Hematopoietic multipotent progenitor cell treated with erythropoietin and hydrocortisone succinate and interleukin-3 and kit ligand, for 6 days (in vitro differentiated cells): ENCODE measurements around the gene ERVMER34-1.

ENCODE experiments used
- DNase-seq: peaks from one replicate; pipeline ENCODE4 v3.0.0-alpha.2; 2015

Gene ERVMER34-1

DNA sequence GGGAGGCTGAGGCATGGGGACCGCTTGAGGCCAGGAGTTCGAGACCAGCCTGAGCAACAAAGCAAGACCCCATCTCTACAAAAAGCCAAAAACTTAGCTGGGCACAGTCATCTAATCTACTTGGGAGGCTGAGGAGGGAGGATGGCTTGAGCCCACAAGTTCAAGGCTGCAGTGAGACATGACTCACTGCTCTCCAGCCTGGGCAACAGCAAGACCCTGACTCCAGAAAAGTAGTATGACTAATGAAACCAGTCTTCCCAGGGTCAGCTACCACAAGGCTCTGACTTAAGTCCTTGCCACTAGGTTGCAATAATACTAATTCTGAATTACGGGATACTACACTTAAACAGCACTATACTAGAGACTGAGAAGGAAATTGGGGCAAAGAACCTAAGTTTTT is 33.1 kb downstream of the ERVMER34-1 start:
- peak; percentile 44 for DNase-seq

DNA sequence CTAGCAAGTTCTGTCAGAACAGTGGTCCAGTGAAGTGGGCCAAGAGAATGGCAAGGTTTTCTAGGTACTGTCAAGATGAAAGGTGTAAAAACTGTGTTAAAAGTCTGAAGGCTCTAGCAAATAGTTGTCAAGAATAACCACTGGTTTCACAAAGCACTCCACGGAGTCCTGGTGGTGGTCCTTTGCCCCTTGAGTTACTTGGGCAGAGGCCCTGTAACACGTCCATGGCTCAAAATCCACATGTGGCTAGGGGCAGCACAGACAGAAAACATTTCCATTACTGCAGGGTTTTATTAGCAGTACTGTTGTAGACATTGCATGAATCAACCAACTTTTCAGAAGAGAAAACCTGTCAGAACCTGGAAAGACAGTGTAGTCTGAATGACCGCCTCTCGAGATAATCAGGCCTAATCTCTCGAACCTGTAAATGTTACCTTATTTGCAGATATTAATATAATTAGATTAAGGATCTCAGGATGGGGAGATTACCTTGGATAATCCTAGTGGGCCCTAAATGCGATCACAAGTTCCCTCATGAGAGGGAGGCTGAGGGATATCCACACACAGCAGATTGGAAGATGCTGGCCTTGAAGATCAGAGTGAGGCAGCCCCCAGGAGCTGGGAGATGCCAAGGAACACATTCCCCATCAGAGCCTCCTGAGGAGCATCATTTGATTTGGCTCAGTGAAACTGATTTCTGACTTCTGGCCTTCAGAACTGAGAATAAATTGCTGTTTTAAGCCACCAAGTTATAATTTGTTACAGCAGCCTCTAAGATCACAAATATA is 34.7 kb downstream of the ERVMER34-1 start:
- peak; percentile 27 for DNase-seq

DNA sequence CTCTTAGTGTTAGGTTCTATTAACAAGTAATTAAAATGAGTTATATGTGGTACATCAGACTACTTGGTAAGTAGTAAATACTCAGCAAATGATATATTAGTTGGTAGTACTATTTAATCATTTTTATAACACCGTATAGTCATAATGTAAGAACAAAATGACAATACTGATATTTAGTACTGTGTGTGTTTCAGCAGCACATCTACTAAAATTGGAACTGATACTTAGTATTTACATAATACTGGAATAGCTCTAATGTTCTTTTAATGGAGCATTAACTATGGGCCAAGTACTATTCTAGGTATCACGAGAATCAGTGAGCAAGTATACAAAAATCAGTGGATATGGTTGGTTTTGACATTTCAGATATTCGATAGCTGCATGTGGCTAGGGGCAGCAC is 35.3 kb downstream of the ERVMER34-1 start:
- no peak for DNase-seq

DNA sequence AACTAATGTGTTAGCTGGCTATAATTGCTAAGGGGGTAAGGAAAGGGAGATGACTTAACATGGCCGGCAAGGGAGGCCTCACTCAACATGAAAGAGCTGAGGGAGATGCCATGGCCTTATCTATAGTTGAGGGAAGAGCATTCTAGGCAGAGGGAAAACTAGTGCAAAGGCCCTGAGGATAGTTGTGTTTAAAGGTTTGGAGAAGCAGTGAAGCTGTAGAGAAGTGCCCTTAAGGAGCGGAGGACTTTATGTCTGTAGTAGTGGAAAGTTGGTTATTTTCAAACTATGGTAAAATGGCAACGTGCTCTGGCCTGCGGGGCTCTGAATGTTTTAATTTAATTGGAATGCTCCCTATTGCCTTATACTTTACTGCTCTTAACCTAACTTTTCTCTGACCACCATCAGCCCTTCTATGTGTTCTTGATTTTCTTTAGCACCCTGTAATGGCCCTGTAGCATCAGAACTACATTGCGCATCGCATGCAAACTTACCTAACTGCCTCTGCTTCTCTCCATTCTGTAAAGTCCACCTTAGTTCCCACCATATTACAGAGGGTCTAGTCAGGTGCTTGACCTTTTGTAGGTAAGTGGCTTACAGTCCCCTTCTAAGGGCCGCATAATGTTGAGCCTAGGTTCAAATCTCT is 35.8 kb downstream of the ERVMER34-1 start:
- DNase-seq, result no peak

DNA sequence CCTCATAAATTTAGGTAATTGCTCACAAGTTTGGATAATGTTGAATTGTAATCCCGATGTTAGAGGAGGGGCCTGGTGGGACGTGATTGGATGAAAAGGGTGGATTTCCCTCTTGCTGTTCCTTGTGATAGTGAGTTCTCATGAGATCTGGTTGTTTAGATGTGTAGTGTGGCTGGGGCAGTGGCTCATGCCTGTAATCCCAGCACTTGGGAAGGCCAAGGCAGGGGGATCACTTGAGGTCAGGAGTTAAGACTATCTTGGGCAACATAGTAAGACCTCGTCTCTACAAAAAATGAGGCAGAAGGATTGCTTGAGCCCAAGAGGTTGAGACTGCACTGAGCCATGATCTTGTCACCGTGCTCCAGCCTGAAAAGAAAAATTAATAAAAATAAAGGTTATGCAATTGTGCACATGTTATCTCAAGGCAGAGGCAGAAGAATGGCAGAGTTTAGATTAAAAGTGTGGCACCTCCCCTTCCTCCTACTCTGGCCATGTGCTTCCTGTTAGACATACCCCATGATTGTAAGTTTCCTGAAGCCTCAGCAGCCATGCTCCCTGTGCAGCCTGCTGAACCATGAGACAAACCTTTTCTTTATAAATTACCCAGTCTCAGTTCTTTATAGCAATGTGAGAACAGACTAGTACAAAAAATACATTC is 36.5 kb downstream of the ERVMER34-1 start:
- DNase-seq, result peak; percentile 87

DNA sequence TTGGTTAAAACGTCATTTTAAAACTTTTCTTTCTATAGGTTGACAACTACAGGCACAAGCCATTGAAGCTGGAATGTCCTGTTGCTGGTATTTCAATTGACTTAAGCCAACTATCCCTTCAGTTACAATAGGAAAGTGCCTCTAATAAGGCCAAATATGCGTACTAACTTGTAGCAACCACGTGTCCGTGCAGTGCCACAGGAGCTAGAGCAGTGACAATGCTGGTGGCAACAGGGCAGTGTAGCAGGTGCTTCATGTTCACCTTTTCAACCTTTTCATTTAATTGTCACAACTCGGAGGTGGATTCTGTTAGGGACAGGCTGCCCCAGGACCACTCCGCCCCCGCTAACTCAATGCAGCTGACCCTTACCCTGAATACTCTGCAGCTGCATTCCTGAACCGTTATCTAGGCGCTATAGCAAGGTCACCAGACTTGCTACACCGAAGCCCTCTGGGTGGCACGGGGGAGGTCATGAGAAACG is 37.7 kb downstream of the ERVMER34-1 start:
- DNase-seq, result peak; percentile 61

DNA sequence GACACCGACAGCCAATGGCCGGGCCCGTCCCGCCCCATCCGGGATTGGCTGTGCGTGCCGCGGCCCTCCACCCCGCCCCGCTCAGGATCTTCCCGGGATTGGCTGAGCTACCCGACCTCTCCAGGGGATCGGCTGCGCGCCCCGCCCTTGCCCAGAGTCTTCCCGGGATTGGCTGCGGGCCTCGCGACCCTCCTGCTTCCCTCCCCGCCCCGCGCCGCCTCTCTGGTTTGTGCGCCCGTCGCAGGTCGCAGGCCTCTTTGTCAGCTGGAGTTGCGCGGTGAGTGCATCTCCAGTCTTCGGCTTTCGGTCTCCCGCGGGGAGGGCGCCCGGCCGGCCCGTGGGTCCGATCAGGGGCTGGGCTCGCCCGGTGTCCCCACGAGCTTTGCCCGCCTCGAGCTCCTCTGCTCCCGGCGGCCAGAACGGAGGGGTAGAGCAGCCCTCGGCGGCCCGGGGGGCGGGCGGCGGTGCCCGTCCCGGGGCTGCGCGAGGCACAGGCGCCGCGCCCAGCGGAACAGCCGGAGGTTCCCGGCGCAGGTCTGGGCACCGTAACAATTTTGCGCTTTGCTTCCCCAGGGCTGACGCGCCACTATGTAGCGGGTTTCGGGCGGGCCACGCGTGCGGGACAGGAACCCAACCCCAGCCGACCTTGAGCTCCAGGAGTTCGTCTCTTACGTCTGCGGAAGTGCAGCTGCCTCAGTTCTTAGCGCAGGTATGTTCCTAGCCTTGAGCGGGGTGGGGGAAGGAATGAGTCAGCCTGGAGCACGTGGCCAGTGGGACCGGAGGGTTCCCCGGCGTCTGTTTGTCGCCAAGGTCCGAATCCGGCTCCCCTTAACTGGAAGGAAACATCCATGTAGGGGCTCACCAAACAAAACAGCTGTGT is 38.7 kb downstream of the ERVMER34-1 start:
- DNase-seq, result peak; percentile 98

DNA sequence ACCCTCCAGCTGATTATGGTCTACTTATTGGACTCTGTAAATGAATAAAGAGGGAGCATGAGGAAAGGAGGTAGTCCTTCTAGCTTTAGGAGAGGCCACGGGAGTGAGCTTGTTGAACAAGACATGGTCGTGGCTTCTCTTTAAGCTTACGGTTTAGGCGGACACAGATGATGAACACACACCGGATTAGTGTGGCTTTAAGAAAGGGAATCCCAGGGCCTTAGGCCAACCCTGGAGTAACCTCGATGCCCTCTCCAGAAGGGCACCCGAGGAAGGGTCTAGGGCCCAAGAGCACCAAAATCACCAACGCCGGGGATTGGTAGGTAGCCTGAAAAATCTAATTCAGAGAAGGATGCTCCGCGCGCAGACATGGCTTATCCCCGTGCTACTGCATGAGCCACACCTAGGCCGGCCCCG is 39.4 kb downstream of the ERVMER34-1 start:
- no peak for DNase-seq

DNA sequence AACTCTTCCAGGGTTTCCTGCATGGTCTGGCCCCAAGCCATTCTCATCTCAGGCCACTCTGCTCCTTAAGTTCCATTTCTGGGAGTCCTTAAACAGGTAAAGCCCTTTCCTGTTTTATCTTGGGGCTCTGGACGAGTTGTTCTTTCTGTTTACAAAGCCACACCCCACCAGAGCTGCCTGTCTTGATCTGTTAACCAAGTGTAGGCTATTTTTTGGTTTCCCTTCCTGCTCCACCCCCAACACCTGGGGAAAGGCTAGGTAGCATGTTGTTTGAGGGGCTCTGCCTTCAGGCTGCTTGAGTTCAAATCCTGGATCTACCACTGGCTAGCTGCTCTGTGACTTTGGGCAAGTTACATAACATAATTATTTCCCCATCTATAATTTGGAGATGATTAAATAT is 40.0 kb downstream of the ERVMER34-1 start:
- no peak for DNase-seq

DNA sequence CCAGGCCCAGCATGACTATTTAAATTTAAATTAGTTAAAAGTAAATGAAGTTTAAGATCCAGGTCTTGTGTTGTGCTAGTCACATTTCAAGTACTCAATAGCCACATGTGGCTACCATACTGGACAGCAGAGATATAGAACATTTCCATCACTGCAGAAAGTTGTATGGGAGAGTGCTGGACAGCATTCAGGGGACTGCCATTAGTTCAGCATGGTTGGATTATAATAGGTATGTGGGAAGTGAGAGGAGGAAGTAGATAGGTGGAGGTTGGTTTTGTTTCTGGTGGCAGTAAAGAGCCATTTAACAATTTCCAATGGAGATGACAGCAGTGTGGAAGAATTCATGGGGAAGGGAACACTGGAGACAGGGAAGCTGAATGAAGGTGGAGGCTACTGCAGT is 42.1 kb downstream of the ERVMER34-1 start:
- DNase-seq, result no peak

DNA sequence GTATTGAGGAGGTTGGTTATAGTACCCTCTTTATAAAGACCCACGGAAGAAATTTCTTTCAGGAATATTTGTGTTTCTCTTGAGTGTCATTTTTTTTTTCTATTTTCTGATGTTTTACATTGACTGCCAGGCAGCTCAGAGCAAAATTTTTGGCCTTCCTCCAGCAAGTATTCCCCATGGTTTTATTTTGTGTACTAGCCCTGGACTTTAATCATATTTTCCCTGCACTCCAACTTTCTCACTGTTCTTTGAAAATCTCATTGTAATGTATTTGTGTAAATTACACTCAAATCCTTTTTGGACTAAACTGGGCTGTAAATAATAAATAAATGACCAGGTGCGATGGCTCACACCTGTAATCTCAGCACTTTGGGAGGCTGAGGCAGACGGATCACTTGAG is 46.6 kb downstream of the ERVMER34-1 start:
- no peak for DNase-seq

DNA sequence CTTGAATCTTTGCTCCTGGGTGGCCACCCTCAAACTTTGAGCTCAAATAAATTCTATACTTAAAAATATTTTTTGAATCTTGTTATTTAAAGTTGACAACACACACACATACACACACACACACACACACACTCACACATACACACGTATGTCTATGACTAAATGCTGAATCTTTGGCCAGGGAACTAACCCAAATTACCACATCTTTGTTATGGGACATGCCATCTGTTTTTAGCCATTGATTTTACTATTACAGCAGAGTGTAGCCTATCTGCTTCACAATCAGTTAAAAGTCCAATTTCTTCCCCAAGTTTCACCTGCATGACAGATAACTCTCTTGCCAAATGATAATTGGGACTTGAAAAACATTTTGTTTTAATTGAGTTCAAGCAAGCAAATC is 47.1 kb downstream of the ERVMER34-1 start:
- DNase-seq, result no peak

DNA sequence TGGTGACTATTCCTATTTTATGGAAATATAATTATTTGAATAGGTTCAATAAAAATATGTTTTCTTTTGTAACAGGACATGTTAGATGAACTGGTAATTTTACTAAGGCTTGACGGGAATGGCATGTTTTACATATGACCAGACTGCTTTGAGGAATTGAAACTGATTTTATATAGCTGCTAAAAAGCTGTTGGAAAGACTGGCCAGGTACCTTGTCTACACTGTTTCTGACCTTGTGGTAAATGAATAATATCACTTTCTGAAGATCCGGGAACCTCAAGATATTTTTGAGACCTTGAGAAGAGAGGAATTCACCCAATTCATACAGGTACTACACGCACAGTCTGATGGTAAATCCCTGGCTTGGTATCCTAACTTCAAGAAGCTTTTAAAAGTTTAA is 50.0 kb downstream of the ERVMER34-1 start:
- no peak for DNase-seq

DNA sequence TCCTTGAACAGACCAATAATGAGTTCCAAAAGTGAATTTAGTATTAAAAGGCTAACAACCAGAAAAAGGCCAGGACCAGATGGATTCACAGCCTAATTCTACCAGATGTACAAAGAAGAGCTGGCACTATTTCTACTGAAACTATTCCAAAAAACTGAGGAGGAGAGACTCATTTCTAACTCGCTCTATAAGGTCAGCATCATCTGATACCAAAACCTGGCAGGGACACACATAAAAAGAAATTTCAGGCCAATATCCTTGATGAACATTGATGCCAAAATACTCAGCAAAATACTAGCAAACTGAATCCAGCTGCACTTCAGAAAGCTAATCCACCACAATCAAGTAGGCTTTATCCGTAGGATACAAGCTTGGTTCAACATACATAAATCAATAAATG is 56.3 kb downstream of the ERVMER34-1 start:
- no peak for DNase-seq

DNA sequence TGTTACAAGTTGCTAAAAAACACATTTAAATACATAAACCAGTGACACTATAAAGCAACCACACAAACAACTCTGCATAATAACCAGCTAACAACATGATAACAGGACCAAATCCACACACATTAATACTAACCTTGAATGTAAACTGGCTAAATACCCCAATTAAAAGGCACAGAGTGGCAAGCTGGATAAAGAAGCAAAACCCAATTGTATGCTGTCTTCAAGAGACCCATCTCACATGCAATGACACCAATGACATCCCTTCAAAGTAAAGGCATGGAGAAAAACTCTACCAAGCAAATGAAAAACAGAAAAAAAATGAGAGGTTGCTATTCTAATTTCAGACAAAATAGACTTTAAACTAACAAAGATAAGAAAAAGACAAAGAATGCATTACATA is 57.7 kb downstream of the ERVMER34-1 start:
- no peak for DNase-seq
